H1 (cell line): ENCODE data around the gene DIP2B. TPM values are rescaled to one million over a fixed set of nuclear protein-coding genes. Genes with fewer than 3 reads are reported as not detected.

Experiments
- CTCF ChIA-PET: fragments of 300-600 bp; sonication (Branson Sonifier 250); formaldehyde crosslinking; loops from one replicate; lab custom pipeline; 2021; ENCODE audit not compliant: partially characterized antibody; lab: Charles Lee
- POLR2A ChIA-PET: fragments of 300-600 bp; sonication (Branson Sonifier 250); formaldehyde crosslinking; loops from one replicate; lab custom pipeline; 2021; ENCODE audit warnings: inconsistent platforms; ENCODE audit not compliant: partially characterized antibody; lab: Charles Lee
- DNase-seq, 2 experiments: peaks; one replicate each; pipeline versions ENCODE4 v3.0.0 to v3.0.0-alpha.2; 2010 to 2022; ENCODE audit warnings: low spot score in 2 of 2, low read depth in 1 of 2, mixed read lengths in 1 of 2
- FAIRE-seq: peaks from 2 replicates; lab custom pipeline; 2011; peaks lifted over from hg19 to GRCh38; lab: Jason Lieb, UNC
- H2AFZ ChIP-seq: 2 replicates; pipeline ENCODE4 v1.8.1; 2012; ENCODE audit warnings: low read length, inconsistent platforms
- H2AK5ac ChIP-seq: 2 replicates; pipeline ENCODE4 v1.6.1; 2013; ENCODE audit warnings: low read depth, low read length
- H2BK120ac ChIP-seq: replicated peaks from 2 replicates; pipeline ENCODE3; 2013; ENCODE audit warnings: low read depth, low read length, inconsistent platforms
- H2BK12ac ChIP-seq: 2 replicates; pipeline ENCODE4 v1.6.1; 2013; ENCODE audit warnings: low read depth, low read length
- H2BK15ac ChIP-seq: 2 replicates; pipeline ENCODE4 v1.6.1; 2013; ENCODE audit warnings: low read length
- H2BK20ac ChIP-seq: 2 replicates; pipeline ENCODE4 v1.6.1; 2013; ENCODE audit warnings: low read length
- H2BK5ac ChIP-seq: 2 replicates; pipeline ENCODE4 v1.6.1; 2013; ENCODE audit warnings: low read depth, low read length
- H3K14ac ChIP-seq: 2 replicates; pipeline ENCODE4 v1.6.1; 2013; ENCODE audit warnings: inconsistent platforms; ENCODE audit not compliant: insufficient read length
- H3K18ac ChIP-seq: 2 replicates; pipeline ENCODE4 v1.6.1; 2013; ENCODE audit warnings: low read length; ENCODE audit errors: extremely low read depth
- H3K23ac ChIP-seq: 2 replicates; pipeline ENCODE4 v1.6.1; 2013; ENCODE audit warnings: inconsistent platforms; ENCODE audit not compliant: insufficient read length
- H3K23me2 ChIP-seq: 2 replicates; pipeline ENCODE4 v1.6.1; 2013; ENCODE audit warnings: low read depth, low read length
- H3K27ac ChIP-seq: 2 replicates; pipeline ENCODE4 v1.6.1; 2011; ENCODE audit warnings: low read depth, low read length, inconsistent platforms
- H3K27me3 ChIP-seq, 4 experiments: replicated peaks in 1 of 4; 1 replicate in 1 of 4; 2 replicates in 3 of 4; pipeline versions ENCODE4 v1.6.1 to v1.8.1; 2011 to 2013; ENCODE audit warnings: low read length in 3 of 4, mild to moderate bottlenecking in 3 of 4, inconsistent platforms in 2 of 4, mixed read lengths in 2 of 4, moderate library complexity in 1 of 4; ENCODE audit not compliant: control insufficient read depth in 3 of 4, insufficient read depth in 3 of 4; ENCODE audit errors: extremely low read depth in 1 of 4
- H3K36me3 ChIP-seq, 4 experiments: 2 replicates each; pipeline versions ENCODE4 v1.6.1 to v1.8.1; 2011 to 2013; ENCODE audit warnings: mild to moderate bottlenecking in 4 of 4, low read length in 3 of 4, moderate library complexity in 2 of 4, control low read depth in 1 of 4, inconsistent platforms in 1 of 4; ENCODE audit not compliant: insufficient read depth in 4 of 4, control insufficient read depth in 2 of 4
- H3K4ac ChIP-seq: replicated peaks from 2 replicates; pipeline ENCODE3; 2013; ENCODE audit warnings: low read length, low read depth, mixed read lengths, inconsistent platforms; ENCODE audit not compliant: insufficient read length
- H3K4me1 ChIP-seq, 4 experiments: replicated peaks in 1 of 4; 1 replicate in 1 of 4; 2 replicates in 3 of 4; pipeline versions ENCODE4 v1.6.1 to v1.8.1; 2011 to 2013; ENCODE audit warnings: low read length in 3 of 4, inconsistent platforms in 2 of 4, mixed read lengths in 1 of 4; ENCODE audit not compliant: insufficient read depth in 4 of 4, control insufficient read depth in 3 of 4
- H3K4me2 ChIP-seq, 2 experiments: 2 replicates each; pipeline versions ENCODE4 v1.6.1 to v1.8.1; 2011 to 2013; ENCODE audit warnings: low read depth in 2 of 2, low read length in 2 of 2, control low read depth in 1 of 2, inconsistent platforms in 1 of 2, mild to moderate bottlenecking in 1 of 2; ENCODE audit not compliant: insufficient read depth in 1 of 2
- H3K4me3 ChIP-seq, 4 experiments: fragments of 200-600, 300-600 bp in 1 of 4; sonication (generic), shearing (Covaris generic), sonication (Bioruptor Twin) in 1 of 4; 2 replicates each; pipeline versions ENCODE4 v1.5.1 to v1.8.1; 2011 to 2016; ENCODE audit warnings: low read length in 4 of 4, low read depth in 3 of 4, control low read depth in 2 of 4, inconsistent platforms in 2 of 4, mild to moderate bottlenecking in 2 of 4, mixed read lengths in 1 of 4, moderate library complexity in 1 of 4; ENCODE audit not compliant: insufficient read depth in 2 of 4; ENCODE audit errors: extremely low read depth in 1 of 4
- H3K56ac ChIP-seq: replicated peaks from 2 replicates; pipeline ENCODE3; 2013; ENCODE audit warnings: low read depth, mild to moderate bottlenecking, mixed read lengths, low read length, inconsistent platforms; ENCODE audit not compliant: insufficient read length
- H3K79me1 ChIP-seq: 2 replicates; pipeline ENCODE4 v1.6.1; 2013; ENCODE audit warnings: low read depth, low read length, control low read depth
- H3K79me2 ChIP-seq, 2 experiments: 2 replicates each; pipeline versions ENCODE4 v1.6.1 to v1.8.1; 2012 to 2013; ENCODE audit warnings: low read length in 2 of 2, mild to moderate bottlenecking in 2 of 2, inconsistent platforms in 1 of 2; ENCODE audit not compliant: insufficient read depth in 2 of 2, control insufficient read depth in 1 of 2
- H3K9ac ChIP-seq, 4 experiments: replicated peaks in 1 of 4; 1 replicate in 1 of 4; 2 replicates in 3 of 4; pipeline versions ENCODE4 v1.6.1 to v1.8.1; 2011 to 2013; ENCODE audit warnings: low read depth in 3 of 4, low read length in 3 of 4, control low read depth in 2 of 4, mild to moderate bottlenecking in 2 of 4, moderate library complexity in 2 of 4, inconsistent platforms in 1 of 4; ENCODE audit errors: extremely low read depth in 1 of 4
- H3K9me3 ChIP-seq, 2 experiments: 2 replicates each; pipeline versions ENCODE4 v1.6.1 to v1.8.1; 2012 to 2013; ENCODE audit warnings: mild to moderate bottlenecking in 2 of 2, moderate library complexity in 2 of 2, control low read depth in 1 of 2, inconsistent platforms in 1 of 2, low read depth in 1 of 2, low read length in 1 of 2, mixed read lengths in 1 of 2; ENCODE audit not compliant: insufficient read depth in 2 of 2
- H4K20me1 ChIP-seq, 2 experiments: replicated peaks in 1 of 2; 2 replicates each; pipeline versions ENCODE3 to v1.8.1; 2011 to 2013; ENCODE audit warnings: inconsistent platforms in 2 of 2, low read length in 2 of 2, mild to moderate bottlenecking in 1 of 2; ENCODE audit not compliant: insufficient read depth in 2 of 2, control insufficient read depth in 1 of 2
- H4K5ac ChIP-seq: 2 replicates; pipeline ENCODE4 v1.6.1; 2013; ENCODE audit warnings: low read length, low read depth, mixed read lengths, inconsistent platforms; ENCODE audit not compliant: insufficient read length
- H4K8ac ChIP-seq: 2 replicates; pipeline ENCODE4 v1.8.0; 2013; ENCODE audit warnings: mild to moderate bottlenecking, moderate library complexity, low read length, inconsistent platforms; ENCODE audit not compliant: insufficient read depth; ENCODE audit errors: extremely low read depth
- H4K91ac ChIP-seq: replicated peaks from 2 replicates; pipeline ENCODE3; 2013; ENCODE audit warnings: low read length, mixed read lengths, inconsistent platforms; ENCODE audit not compliant: insufficient read length
- ASH2L ChIP-seq: fragments of 200-600, 300-600 bp; sonication (generic); IDR thresholded peaks from one replicate; pipeline ENCODE4 v1.7.1; 2017; ENCODE audit warnings: low read length
- RAD21 ChIP-seq, 2 experiments: IDR thresholded peaks in 1 of 2; conservative IDR thresholded peaks in 1 of 2; 2 replicates each; pipeline ENCODE4 v1.6.1; 2011; ENCODE audit warnings: low read depth in 2 of 2, low read length in 2 of 2, improper control_type of control experiment in 1 of 2, inconsistent platforms in 1 of 2, mild to moderate bottlenecking in 1 of 2, moderate library complexity in 1 of 2
- WGBS, 2 experiments: shearing (Covaris generic) in 1 of 2; methylation state at CpG; one replicate each; pipeline versions ENCODE4 v1.1.6 to v1.1.7; 2013 to 2015; ENCODE audit warnings: low lambda C conversion rate in 2 of 2, mixed read lengths in 2 of 2, inconsistent platforms in 1 of 2, low coverage in 1 of 2, missing lambda C conversion rate in 1 of 2; ENCODE audit not compliant: insufficient replicate concordance in 2 of 2, insufficient coverage in 1 of 2, insufficient read length in 1 of 2; ENCODE audit errors: extremely low coverage in 1 of 2, missing lambda C conversion rate in 1 of 2; 5-methylcytosine and 5-hydroxymethylcytosine counted together
- polyA plus RNA-seq, 7 experiments: library from polyadenylated mRNA; depleted of rRNA in 3 of 7; stranded (reverse) in 5 of 7; unstranded in 2 of 7; fragments of >200 nt in 5 of 7; fragments of 200-250 nt in 2 of 7; gene quantifications; 1 replicate in 5 of 7; 2 replicates in 1 of 7; 4 replicates in 1 of 7; pipeline versions ENCODE4 v1.2.1 to v1.2.3, GENCODE V29; 2011 to 2013; ENCODE audit warnings: missing spikeins in 2 of 7, mixed read lengths in 2 of 7
- total RNA-seq: library from RNA; stranded (reverse); fragmentation: NEBNext Ultra II Directional; extraction: Animal tissue kit (Norgen Biotek cat#: 25700); gene quantifications from 2 replicates; pipeline ENCODE4 v1.2.1, GENCODE V29; 2021

DIP2B gene
- total and polyA plus RNA-seq, 2 of the 8 experiments (the other 6 are each of a cell fraction or from before 2014, with no cell fraction given): 11.1 to 29.6 TPM

- Histone ChIP-seq H3K23ac (no peak overlapping the region), H2BK12ac (no peak overlapping the region), H3K27me3 (no peaks in the 10 kb centered on the region), H2BK20ac (no peak overlapping the region), H3K4me3 (no peak overlapping the region), H2AFZ (no peak overlapping the region), H3K23me2 (no peaks in the 10 kb centered on the region), H3K4me1 (peaks cover 0 to 4% (median 0%) of the 10 kb centered on the region in 4 experiments; a peak in 3 of 7 replicates), H3K9me3 (no peaks in the 10 kb centered on the region; a peak in 1 of 4 replicates), H3K56ac (no peak overlapping the region), H3K4ac (no peak overlapping the region), H2BK5ac (no peak overlapping the region), H2BK120ac (no peak overlapping the region), H2BK15ac (no peak overlapping the region), H3K4me2 (no peak overlapping the region), H4K8ac (no peak overlapping the region), H3K18ac (no peak overlapping the region), H2AK5ac (peak overlapping the region; percentile 29; the same call in 1 of the 2 replicates), H3K14ac (no peak overlapping the region), H3K9ac (no peak overlapping the region), H4K5ac (no peak overlapping the region), H3K36me3 (no peaks in the 10 kb centered on the region), H3K79me1 (no peaks in the 10 kb centered on the region; the same call in 1 of the 2 replicates), H3K27ac (no peak overlapping the region), H3K79me2 (peaks cover 0 to 37% of the 10 kb centered on the region in 2 experiments; a peak in 2 of 4 replicates), H4K20me1 (no peaks in the 10 kb centered on the region), H4K91ac (no peak overlapping the region)
- TF ChIP-seq ASH2L (no peak), RAD21 (IDR thresholded peaks at IDR 0.05 in 1 of 2, conservative IDR thresholded peaks at IDR 0.05 in 1 of 2; ENCODE audit: low read depth in 2 of 2, low read length in 2 of 2) (peak in 1 of 2 experiments; percentile 9; a peak in 1 of 4 replicates)
- CTCF ChIA-PET: interaction anchor here (0.5 to 1.5 kb wide), 2 partner anchors 9 to 117 kb away, joined by 3 to 6 read pairs; no protein-coding TSS in a partner anchor
- POLR2A ChIA-PET: no interaction called here
- WGBS, 2 experiments: 84% methylated on average over 9 of the region's 9 CpGs; no CpG with 5 or more reads in 1 of the 2 experiments
- no peak for FAIRE-seq
- no peak for DNase-seq
Measured at GRCh38 chr12:50597200-50598195, 92.7 kb downstream of the DIP2B start.
